ENCODE results near the gene PFKFB4. TPM values are rescaled to one million over a fixed set of nuclear protein-coding genes. Genes with fewer than 3 reads are reported as not detected.

PFKFB4 gene
- total and polyA plus RNA-seq, 10 of the 15 experiments (the other 5 are each of a cell fraction or from before 2014, with no cell fraction given), result 0.37 to 89.1 (median 5.2) TPM

DNA sequence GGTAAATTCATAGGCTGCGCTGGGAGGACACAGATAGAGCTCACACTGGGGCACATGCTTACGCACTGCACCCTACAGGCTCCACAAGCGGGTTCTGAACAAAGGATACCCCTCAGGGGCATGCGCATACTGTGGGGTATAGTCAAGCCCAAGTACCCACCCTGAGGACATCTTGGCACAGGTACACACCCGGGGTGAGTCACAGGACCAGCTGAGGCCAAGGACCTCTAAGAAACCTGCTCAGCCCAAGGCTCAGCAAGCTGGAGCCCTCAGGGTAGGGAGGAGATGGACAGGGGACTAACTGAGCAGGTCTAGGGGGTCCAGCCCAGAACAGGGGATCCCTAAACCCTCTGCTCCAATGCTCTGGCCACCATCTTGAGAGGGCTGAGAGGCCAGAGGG is 55.9 kb downstream of the PFKFB4 start:
- H2AFZ ChIP-seq (ENCODE audit: control insufficient read depth, low read depth, low read length), result no peak overlapping the region
- CTCF ChIA-PET, result interaction anchor here (0.8 to 1.2 kb wide), 2 partner anchors 10 to 64 kb away, joined by 3 to 4 read pairs; no protein-coding TSS in a partner anchor
- H3K36me3 ChIP-seq (ENCODE audit: control insufficient read depth in 2 of 2, insufficient read depth in 2 of 2, low read length in 1 of 2), result no peaks in the 10 kb centered on the region
- H3K9ac ChIP-seq (ENCODE audit: control insufficient read depth, insufficient read depth, low read length), result no peak overlapping the region
- SMC1A ChIA-PET (ENCODE audit: uncharacterized antibody, unreplicated experiment), result no interaction called here
- peaks cover 6% of the 10 kb centered on the region for H3K4me1 ChIP-seq (ENCODE audit: control insufficient read depth, insufficient read depth, low read length)
- POLR2A ChIA-PET, result interaction anchor here (0.5 kb wide), 1 partner anchor 419 kb away, joined by 3 read pairs; no protein-coding TSS in a partner anchor
- H3K27me3 ChIP-seq (replicated peaks in 1 of 2; ENCODE audit: control insufficient read depth in 2 of 2, insufficient read depth in 2 of 2, low read length in 1 of 2), result no peaks in the 10 kb centered on the region
- WGBS (ENCODE audit: insufficient coverage, insufficient replicate concordance, low lambda C conversion rate, missing lambda C conversion rate), result 83% methylated on average over 5 of the region's 5 CpGs
- H4K20me1 ChIP-seq (ENCODE audit: control insufficient read depth, insufficient read depth), result no peaks in the 10 kb centered on the region
- BruUV-seq (replicated peaks), result no TSS peak
- DNase-seq (ENCODE audit: low read depth, low spot score) (no peak), ATAC-seq (no peak), FAIRE-seq (no peak)
- H3K27ac ChIP-seq (ENCODE audit: control insufficient read depth, insufficient read depth), result no peak overlapping the region
- H3K4me2 ChIP-seq (ENCODE audit: control insufficient read depth, insufficient read depth), result no peak overlapping the region
- no peak overlapping the region for H3K4me3 ChIP-seq
- in situ Hi-C loops (cut with MboI) (no loop called here), intact Hi-C loops (cut with micrococcal nuclease; ENCODE audit: unreplicated experiment) (no loop called here)
- no peaks in the 10 kb centered on the region; the same call in 2 of the 3 replicates for H3K9me3 ChIP-seq (replicated peaks; ENCODE audit: control insufficient read depth, insufficient read depth, low read length)
- H3K79me2 ChIP-seq (ENCODE audit: control insufficient read depth, insufficient read depth, low read length), result no peaks in the 10 kb centered on the region
- RAD21 ChIA-PET (ENCODE audit: unreplicated experiment), result no interaction called here
- TF ChIP-seq ZBED1 (IDR thresholded peaks at IDR 0.05; ENCODE audit: borderline replicate concordance) (no peak), BCL11A (IDR thresholded peaks at IDR 0.05; ENCODE audit: low read depth, low read length) (no peak), E2F8 (IDR thresholded peaks at IDR 0.05; ENCODE audit: low read depth, partially characterized antibody) (no peak), TCF3 (IDR thresholded peaks at IDR 0.05; ENCODE audit: borderline replicate concordance, insufficient read depth, low read depth, low read length) (no peak), CBFB (IDR thresholded peaks at IDR 0.05; ENCODE audit: low read depth) (no peak), FOXK2 (IDR thresholded peaks at IDR 0.05) (no peak), HCFC1 (IDR thresholded peaks at IDR 0.05; ENCODE audit: low read length) (no peak), NRF1 (conservative IDR thresholded peaks at IDR 0.05; ENCODE audit: low read depth, low read length) (no peak), BMI1 (IDR thresholded peaks at IDR 0.05; ENCODE audit: borderline replicate concordance) (no peak), CEBPB (IDR thresholded peaks at IDR 0.05; ENCODE audit: borderline replicate concordance in 1 of 2, low read depth in 2 of 2, low read length in 2 of 2) (no peak)
- TF ChIP-seq, protein P1, sequence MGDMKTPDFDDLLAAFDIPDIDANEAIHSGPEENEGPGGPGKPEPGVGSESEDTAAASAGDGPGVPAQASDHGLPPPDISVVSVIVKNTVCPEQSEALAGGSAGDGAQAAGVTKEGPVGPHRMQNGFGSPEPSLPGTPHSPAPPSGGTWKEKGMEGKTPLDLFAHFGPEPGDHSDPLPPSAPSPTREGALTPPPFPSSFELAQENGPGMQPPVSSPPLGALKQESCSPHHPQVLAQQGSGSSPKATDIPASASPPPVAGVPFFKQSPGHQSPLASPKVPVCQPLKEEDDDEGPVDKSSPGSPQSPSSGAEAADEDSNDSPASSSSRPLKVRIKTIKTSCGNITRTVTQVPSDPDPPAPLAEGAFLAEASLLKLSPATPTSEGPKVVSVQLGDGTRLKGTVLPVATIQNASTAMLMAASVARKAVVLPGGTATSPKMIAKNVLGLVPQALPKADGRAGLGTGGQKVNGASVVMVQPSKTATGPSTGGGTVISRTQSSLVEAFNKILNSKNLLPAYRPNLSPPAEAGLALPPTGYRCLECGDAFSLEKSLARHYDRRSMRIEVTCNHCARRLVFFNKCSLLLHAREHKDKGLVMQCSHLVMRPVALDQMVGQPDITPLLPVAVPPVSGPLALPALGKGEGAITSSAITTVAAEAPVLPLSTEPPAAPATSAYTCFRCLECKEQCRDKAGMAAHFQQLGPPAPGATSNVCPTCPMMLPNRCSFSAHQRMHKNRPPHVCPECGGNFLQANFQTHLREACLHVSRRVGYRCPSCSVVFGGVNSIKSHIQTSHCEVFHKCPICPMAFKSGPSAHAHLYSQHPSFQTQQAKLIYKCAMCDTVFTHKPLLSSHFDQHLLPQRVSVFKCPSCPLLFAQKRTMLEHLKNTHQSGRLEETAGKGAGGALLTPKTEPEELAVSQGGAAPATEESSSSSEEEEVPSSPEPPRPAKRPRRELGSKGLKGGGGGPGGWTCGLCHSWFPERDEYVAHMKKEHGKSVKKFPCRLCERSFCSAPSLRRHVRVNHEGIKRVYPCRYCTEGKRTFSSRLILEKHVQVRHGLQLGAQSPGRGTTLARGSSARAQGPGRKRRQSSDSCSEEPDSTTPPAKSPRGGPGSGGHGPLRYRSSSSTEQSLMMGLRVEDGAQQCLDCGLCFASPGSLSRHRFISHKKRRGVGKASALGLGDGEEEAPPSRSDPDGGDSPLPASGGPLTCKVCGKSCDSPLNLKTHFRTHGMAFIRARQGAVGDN (IDR thresholded peaks at IDR 0.05), result no peak
- TF ChIP-seq, protein P2, sequence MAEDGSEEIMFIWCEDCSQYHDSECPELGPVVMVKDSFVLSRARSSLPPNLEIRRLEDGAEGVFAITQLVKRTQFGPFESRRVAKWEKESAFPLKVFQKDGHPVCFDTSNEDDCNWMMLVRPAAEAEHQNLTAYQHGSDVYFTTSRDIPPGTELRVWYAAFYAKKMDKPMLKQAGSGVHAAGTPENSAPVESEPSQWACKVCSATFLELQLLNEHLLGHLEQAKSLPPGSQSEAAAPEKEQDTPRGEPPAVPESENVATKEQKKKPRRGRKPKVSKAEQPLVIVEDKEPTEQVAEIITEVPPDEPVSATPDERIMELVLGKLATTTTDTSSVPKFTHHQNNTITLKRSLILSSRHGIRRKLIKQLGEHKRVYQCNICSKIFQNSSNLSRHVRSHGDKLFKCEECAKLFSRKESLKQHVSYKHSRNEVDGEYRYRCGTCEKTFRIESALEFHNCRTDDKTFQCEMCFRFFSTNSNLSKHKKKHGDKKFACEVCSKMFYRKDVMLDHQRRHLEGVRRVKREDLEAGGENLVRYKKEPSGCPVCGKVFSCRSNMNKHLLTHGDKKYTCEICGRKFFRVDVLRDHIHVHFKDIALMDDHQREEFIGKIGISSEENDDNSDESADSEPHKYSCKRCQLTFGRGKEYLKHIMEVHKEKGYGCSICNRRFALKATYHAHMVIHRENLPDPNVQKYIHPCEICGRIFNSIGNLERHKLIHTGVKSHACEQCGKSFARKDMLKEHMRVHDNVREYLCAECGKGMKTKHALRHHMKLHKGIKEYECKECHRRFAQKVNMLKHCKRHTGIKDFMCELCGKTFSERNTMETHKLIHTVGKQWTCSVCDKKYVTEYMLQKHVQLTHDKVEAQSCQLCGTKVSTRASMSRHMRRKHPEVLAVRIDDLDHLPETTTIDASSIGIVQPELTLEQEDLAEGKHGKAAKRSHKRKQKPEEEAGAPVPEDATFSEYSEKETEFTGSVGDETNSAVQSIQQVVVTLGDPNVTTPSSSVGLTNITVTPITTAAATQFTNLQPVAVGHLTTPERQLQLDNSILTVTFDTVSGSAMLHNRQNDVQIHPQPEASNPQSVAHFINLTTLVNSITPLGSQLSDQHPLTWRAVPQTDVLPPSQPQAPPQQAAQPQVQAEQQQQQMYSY (CRISPR knock-in tag; IDR thresholded peaks at IDR 0.05), result no peak
- TF ChIP-seq, protein P3, sequence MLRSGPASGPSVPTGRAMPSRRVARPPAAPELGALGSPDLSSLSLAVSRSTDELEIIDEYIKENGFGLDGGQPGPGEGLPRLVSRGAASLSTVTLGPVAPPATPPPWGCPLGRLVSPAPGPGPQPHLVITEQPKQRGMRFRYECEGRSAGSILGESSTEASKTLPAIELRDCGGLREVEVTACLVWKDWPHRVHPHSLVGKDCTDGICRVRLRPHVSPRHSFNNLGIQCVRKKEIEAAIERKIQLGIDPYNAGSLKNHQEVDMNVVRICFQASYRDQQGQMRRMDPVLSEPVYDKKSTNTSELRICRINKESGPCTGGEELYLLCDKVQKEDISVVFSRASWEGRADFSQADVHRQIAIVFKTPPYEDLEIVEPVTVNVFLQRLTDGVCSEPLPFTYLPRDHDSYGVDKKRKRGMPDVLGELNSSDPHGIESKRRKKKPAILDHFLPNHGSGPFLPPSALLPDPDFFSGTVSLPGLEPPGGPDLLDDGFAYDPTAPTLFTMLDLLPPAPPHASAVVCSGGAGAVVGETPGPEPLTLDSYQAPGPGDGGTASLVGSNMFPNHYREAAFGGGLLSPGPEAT (IDR thresholded peaks at IDR 0.05; ENCODE audit: low read depth), result no peak
